Esophagus muscularis mucosa (tissue), 4 donors: ENCODE measurements around the gene CEACAM1.

ENCODE experiments used
- CTCF ChIP-seq, 3 experiments: fragments of 200-600 bp in 2 of 3; fragments of 450-650 bp in 1 of 3; sonication (generic) in 2 of 3; IDR thresholded peaks; one replicate each; pipeline ENCODE4 v1.5.1; 2017 to 2019; ENCODE audit warnings: antibody characterized with exemption in 3 of 3, mild to moderate bottlenecking in 2 of 3, moderate library complexity in 1 of 3
- EP300 ChIP-seq: sonication (generic); formaldehyde crosslinking; IDR thresholded peaks from one replicate; pipeline ENCODE4 v1.6.1; 2017; ENCODE audit warnings: antibody characterized with exemption
- POLR2A ChIP-seq: fragments of 450-650 bp; IDR thresholded peaks from one replicate; pipeline ENCODE4 v1.6.1; 2017; ENCODE audit warnings: antibody characterized with exemption, moderate library complexity, mild to moderate bottlenecking, low read depth
- POLR2AphosphoS5 ChIP-seq, 2 donors: sonication (generic); formaldehyde crosslinking; IDR thresholded peaks; one replicate each; pipeline ENCODE4 v1.6.1; 2017; ENCODE audit warnings: antibody characterized with exemption in 2 of 2

GRCh38 chr19:42534391-42534790, 6.1 kb upstream of the CEACAM1 start:
- TF ChIP-seq EP300: no peak
- TF ChIP-seq CTCF (IDR thresholded peaks at IDR 0.05): no peak
- no peak for TF ChIP-seq POLR2A
- TF ChIP-seq POLR2AphosphoS5 (IDR thresholded peaks at IDR 0.05): no peak
